ENCODE results near the gene A4GNT. TPM values are rescaled to one million over a fixed set of nuclear protein-coding genes. Genes with fewer than 3 reads are reported as not detected.

Gene A4GNT
- total RNA-seq, 1 donor from 2014 or later: not detected

DNA sequence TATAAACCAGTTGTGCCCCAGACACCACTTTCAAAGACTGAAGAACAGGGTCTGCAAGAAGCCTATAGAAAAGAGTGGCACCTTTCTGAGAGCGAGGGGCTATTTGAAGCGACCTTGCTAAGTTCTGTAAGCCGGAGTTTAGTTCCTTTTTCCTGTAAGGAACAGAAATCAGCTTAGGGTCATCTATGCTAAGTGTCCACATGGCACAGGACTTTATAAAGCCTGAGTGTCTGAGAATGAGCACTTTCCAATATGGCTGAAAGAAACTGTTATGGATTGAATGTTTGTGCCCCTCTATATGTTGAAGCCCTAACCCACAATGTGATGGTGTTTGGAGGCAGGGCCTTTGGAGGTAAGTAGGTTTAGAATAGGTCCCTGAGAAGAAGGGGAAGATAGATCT is 4.0 kb upstream of the A4GNT start:
- H3K36me3 Mint-ChIP-seq (ENCODE audit: low read depth): no peaks in the 10 kb centered on the region
- DNase-seq (ENCODE audit: low spot score): no peak
- no peaks in the 10 kb centered on the region for H3K9me3 Mint-ChIP-seq
- H3K27me3 Mint-ChIP-seq (ENCODE audit: low read depth): peaks cover 29% of the 10 kb centered on the region
- H3K4me3 Mint-ChIP-seq (ENCODE audit: low read depth): no peak overlapping the region
- intact Hi-C loops (cut with micrococcal nuclease): no loop called here
- peaks cover 5% of the 10 kb centered on the region for H3K4me1 Mint-ChIP-seq (ENCODE audit: low read depth)
- no peak overlapping the region for H3K27ac Mint-ChIP-seq

DNA sequence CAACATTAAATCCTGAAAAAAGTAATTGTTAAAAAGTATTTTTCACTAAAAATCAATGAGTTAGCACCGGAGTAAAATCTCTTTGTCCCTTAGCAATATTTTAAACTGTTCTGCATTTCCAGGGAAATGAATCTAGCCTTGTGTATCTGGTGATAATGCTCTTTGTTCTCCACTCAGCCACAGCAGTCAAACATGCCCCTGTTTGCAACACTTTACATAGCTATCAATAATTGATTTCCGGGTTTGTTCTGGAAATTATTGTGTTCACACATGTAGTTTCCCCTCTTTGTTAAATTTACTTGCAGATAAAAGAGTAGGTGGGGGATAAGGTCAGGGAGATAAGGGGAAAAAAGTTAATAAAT is 3.6 kb upstream of the A4GNT start:
- Mint-ChIP-seq H3K27me3 (ENCODE audit: low read depth) (peaks cover 28% of the 10 kb centered on the region), H3K4me1 (ENCODE audit: low read depth) (peaks cover 1% of the 10 kb centered on the region), H3K4me3 (ENCODE audit: low read depth) (no peak overlapping the region)

DNA sequence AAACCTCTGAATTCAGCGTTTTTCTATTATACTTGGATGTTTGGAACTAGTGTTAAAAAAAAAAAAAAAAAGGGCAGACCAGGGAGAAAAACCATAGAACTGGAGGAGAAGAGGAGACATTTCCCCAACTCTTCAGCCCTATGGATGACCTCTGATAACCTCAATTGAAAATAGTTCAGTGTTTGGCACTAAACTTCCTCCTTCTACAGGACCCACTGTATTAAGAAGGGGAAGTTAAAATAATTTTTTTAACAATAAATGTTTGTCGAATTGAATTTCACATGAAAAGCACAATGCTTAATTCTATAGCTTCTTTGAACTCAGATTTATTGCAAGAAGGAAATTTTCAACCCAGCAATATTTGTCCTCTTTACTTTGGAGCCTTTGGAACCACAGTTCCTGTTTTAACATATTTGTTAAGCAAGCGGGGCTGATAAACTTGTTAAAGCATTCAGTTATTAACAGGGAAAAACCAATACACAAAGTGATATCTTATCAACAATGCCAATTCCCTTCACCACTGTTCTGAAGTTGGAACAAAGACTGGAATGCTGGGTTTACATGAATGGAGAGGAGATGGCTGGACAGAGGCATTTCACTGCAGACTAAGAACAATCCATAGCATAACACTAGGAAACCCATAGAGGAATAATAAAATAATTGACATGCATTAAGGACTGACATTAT is 3.1 kb upstream of the A4GNT start:
- no peaks in the 10 kb centered on the region for H3K36me3 Mint-ChIP-seq (ENCODE audit: low read depth)
- intact Hi-C loops (cut with micrococcal nuclease): no loop called here
- H3K27me3 Mint-ChIP-seq (ENCODE audit: low read depth): peaks cover 29% of the 10 kb centered on the region
- no peak for DNase-seq (ENCODE audit: low spot score)
- H3K4me3 Mint-ChIP-seq (ENCODE audit: low read depth): no peak overlapping the region
- H3K27ac Mint-ChIP-seq: no peak overlapping the region
- no peaks in the 10 kb centered on the region for H3K4me1 Mint-ChIP-seq (ENCODE audit: low read depth)
- no peaks in the 10 kb centered on the region for H3K9me3 Mint-ChIP-seq

More for the DNA sequence above, 3.6 kb upstream of the A4GNT start:
- intact Hi-C loops (cut with micrococcal nuclease): no loop called here
- no peak for DNase-seq (ENCODE audit: low spot score)
- Mint-ChIP-seq H3K27ac (no peak overlapping the region), H3K36me3 (ENCODE audit: low read depth) (no peaks in the 10 kb centered on the region), H3K9me3 (no peaks in the 10 kb centered on the region)

DNA sequence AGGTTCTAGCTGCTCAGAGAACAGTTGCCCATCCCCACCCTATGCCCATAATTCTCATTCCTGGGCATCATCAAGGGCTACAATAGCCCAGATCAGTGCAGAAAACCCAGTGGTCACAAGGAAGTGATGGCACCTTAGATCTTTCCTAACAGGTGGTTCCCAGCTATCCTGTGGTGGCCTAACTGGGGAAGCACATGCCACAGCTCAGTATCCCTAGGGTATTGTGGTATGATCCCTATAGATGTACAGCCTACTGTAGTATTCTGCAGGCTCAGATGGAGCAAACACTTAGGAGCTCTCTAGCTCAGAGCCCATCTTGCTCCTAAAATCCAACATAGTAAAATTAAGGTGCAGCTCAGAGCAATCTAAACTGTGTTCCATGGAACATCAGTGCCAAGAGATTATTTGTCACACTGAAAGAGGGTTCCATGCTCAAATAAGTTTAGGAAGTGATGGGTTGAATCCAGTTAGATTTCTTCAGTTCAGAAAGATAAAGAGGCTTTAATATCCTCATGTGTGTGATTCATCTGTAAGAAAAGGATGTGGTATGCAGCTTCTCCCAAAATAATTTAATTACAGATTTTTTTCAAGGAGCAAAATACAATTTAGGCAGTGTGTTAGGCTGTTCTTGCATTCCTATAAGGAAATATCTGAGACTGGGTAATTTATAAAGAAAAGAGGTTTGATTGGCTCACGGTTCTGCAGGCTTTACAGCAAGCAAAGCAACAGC is 4.4 kb downstream of the A4GNT start:
- no peak for DNase-seq (ENCODE audit: low spot score)
- Mint-ChIP-seq H3K36me3 (ENCODE audit: low read depth) (no peaks in the 10 kb centered on the region), H3K27me3 (ENCODE audit: low read depth) (peaks cover 13% of the 10 kb centered on the region), H3K4me1 (ENCODE audit: low read depth) (no peaks in the 10 kb centered on the region), H3K9me3 (no peaks in the 10 kb centered on the region), H3K4me3 (ENCODE audit: low read depth) (no peak overlapping the region), H3K27ac (no peak overlapping the region)
- intact Hi-C loops (cut with micrococcal nuclease): no loop called here

DNA sequence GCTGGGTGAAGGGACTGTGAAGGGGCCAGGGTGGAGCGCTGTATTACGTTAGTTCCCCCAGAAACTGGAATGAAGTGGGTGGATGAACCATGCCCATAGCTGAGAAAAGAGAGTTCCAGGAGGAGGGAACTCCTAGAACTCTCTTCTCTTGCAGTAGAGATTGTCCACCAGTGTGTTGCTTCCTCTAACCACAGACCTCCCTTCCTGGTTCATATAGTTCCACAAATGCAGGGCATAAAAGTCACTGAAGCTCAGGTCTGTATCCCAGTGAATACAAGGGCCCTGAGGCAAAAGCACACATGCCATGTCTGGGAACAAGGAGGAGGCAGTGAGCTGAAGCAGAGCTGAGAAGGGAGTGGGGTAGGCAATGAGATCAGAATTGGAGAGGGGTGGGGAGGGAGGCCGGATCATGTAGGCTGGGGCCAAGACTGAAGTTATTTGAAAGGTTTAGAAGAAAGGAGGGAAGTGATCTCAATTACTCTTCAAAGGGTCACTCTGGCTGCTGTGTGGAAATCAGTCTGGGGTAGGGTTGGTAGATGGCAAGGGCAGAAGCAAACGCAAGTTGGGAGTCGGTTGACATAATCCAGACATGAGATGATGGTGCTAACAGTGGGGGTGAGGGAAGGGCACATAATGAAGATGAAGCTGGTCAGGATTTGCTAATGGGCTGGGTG is 6.5 kb downstream of the A4GNT start:
- no peaks in the 10 kb centered on the region for H3K4me1 Mint-ChIP-seq (ENCODE audit: low read depth)
- peaks cover 10% of the 10 kb centered on the region for H3K27me3 Mint-ChIP-seq (ENCODE audit: low read depth)
- H3K36me3 Mint-ChIP-seq (ENCODE audit: low read depth): no peaks in the 10 kb centered on the region
- intact Hi-C loops (cut with micrococcal nuclease): no loop called here
- DNase-seq (ENCODE audit: low spot score): no peak
- H3K9me3 Mint-ChIP-seq: no peaks in the 10 kb centered on the region
- H3K4me3 Mint-ChIP-seq (ENCODE audit: low read depth): no peak overlapping the region
- no peak overlapping the region for H3K27ac Mint-ChIP-seq

DNA sequence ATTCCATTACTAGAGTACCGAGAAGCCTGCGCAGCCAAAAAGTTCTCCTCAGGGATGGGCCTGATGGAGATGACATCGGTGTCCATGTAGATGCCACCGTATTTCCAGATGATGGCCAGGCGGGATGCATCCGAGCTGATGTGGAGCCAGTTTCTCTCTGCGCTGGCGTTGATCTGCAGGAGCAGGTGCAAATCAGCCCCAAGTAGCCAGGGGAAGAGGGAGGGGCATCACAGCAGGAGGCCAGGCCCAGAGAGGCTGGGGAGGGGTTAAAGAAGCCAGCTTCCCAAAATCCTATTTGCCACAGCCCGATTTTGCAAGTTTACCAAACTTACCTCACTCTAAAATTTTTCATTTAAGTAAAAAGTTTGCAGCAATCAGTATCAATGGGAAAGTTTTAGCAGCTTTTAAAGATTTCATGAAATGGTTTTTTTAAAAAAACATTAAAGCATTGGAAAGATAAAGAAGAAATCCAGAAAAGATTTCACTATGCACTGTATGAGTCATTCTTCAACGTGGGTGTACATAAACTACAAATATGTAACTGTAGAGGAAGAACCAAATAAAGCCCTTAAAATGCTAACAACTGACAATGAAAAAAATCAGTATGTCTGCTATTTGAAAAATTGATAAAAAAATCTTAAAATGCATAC is 7.4 kb downstream of the A4GNT start:
- no peak for DNase-seq (ENCODE audit: low spot score)
- intact Hi-C loops (cut with micrococcal nuclease): no loop called here
- H3K4me1 Mint-ChIP-seq (ENCODE audit: low read depth): no peaks in the 10 kb centered on the region
- peaks cover 9% of the 10 kb centered on the region for H3K27me3 Mint-ChIP-seq (ENCODE audit: low read depth)
- H3K36me3 Mint-ChIP-seq (ENCODE audit: low read depth): no peaks in the 10 kb centered on the region
- H3K27ac Mint-ChIP-seq: no peak overlapping the region
- no peak overlapping the region for H3K4me3 Mint-ChIP-seq (ENCODE audit: low read depth)
- H3K9me3 Mint-ChIP-seq: no peaks in the 10 kb centered on the region

DNA sequence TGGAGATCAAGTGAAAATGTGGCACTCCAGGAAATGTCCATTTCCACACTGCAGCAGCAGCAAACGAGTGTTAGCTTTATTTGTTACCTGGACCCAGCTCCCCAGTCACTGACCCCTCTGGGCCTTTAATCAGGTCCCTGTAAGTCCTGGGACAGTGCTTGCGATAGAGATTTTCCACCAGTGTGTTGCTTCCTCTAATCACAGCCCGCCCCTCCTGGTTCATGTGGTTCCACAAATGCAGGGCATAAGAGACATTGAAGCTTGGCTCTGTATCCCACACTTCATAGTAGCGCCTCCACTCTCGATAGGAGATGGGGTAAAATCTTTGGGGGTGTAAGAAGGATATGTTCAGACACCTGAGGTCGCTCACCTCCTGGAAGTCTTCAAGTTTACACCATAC is 8.0 kb downstream of the A4GNT start:
- H3K9me3 Mint-ChIP-seq: no peaks in the 10 kb centered on the region
- H3K27ac Mint-ChIP-seq: no peak overlapping the region
- no peaks in the 10 kb centered on the region for H3K4me1 Mint-ChIP-seq (ENCODE audit: low read depth)
- peaks cover 9% of the 10 kb centered on the region for H3K27me3 Mint-ChIP-seq (ENCODE audit: low read depth)
- no peak overlapping the region for H3K4me3 Mint-ChIP-seq (ENCODE audit: low read depth)
- no peaks in the 10 kb centered on the region for H3K36me3 Mint-ChIP-seq (ENCODE audit: low read depth)
- intact Hi-C loops (cut with micrococcal nuclease): no loop called here
- no peak for DNase-seq (ENCODE audit: low spot score)

DNA sequence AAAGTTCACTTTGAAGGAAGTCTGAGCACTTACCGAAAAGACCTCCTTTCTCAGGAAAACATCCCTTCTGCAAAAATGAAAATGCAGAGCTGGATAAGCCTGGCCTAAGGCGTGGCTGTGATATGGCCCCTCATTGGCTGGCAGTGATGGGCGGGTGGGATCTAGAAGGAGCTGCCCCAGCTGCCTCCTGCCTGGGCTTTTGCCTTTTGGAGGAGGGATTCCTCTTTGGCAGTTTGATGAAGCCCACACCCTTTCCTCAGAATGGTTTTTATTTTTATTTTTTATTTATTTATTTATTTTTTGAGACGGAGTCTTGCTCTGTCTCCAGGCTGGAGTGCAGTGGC is 12.8 kb downstream of the A4GNT start:
- intact Hi-C loops (cut with micrococcal nuclease): loop anchor here (1.0 to 5.0 kb wide), 2 partner anchors 37 to 51 kb away; no protein-coding TSS in a partner anchor
- no peaks in the 10 kb centered on the region for H3K9me3 Mint-ChIP-seq
- H3K4me3 Mint-ChIP-seq (ENCODE audit: low read depth): no peak overlapping the region
- no peaks in the 10 kb centered on the region for H3K36me3 Mint-ChIP-seq (ENCODE audit: low read depth)
- peaks cover 28% of the 10 kb centered on the region for H3K27me3 Mint-ChIP-seq (ENCODE audit: low read depth)
- peaks cover 5% of the 10 kb centered on the region for H3K4me1 Mint-ChIP-seq (ENCODE audit: low read depth)
- H3K27ac Mint-ChIP-seq: no peak overlapping the region
- DNase-seq (ENCODE audit: low spot score): no peak

DNA sequence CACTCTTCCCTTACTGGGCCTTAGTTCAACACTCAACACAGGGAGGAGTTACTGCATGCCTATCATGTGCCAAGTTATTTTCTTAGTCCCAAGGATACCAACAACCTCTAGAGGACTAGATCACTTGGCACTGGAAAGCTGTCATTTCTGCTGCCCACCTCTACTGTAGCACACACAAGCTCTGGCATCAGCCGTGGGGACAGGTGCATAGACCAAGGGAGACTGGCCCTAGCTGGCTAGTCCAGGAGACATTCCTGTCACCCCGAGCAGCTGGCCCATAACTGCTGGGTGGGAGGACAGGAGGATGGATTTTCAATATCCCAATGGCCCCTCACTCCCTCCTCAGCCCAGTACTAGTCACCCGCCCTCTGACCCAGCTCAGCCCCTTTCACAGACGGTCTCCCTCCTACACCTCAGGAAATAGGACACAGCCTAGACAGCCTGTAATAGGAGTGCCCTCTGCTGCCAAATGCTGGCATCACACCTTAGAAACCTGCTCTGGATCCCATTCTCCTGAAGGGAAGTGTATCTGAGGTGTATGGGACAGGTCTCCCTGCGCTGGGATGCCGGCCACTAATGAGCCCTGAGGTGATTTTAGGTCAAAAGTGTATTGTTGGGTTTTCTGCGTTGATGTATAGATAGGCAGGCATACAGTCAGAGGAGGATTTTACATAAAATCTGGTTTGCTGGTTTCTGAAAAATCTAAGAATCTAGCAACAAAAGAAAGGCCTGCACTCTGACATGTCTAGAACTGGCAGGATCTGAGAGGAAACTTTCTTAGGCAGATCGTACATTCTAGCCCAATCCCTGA is 13.4 kb downstream of the A4GNT start:
- peak; percentile 36 for DNase-seq (ENCODE audit: low spot score)
- H3K9me3 Mint-ChIP-seq: no peaks in the 10 kb centered on the region
- no peak overlapping the region for H3K4me3 Mint-ChIP-seq (ENCODE audit: low read depth)
- peaks cover 30% of the 10 kb centered on the region for H3K27me3 Mint-ChIP-seq (ENCODE audit: low read depth)
- H3K4me1 Mint-ChIP-seq (ENCODE audit: low read depth): peaks cover 5% of the 10 kb centered on the region
- no peak overlapping the region for H3K27ac Mint-ChIP-seq
- intact Hi-C loops (cut with micrococcal nuclease): loop anchor here (1.0 to 5.0 kb wide), 2 partner anchors 37 to 51 kb away; no protein-coding TSS in a partner anchor
- no peaks in the 10 kb centered on the region for H3K36me3 Mint-ChIP-seq (ENCODE audit: low read depth)

DNA sequence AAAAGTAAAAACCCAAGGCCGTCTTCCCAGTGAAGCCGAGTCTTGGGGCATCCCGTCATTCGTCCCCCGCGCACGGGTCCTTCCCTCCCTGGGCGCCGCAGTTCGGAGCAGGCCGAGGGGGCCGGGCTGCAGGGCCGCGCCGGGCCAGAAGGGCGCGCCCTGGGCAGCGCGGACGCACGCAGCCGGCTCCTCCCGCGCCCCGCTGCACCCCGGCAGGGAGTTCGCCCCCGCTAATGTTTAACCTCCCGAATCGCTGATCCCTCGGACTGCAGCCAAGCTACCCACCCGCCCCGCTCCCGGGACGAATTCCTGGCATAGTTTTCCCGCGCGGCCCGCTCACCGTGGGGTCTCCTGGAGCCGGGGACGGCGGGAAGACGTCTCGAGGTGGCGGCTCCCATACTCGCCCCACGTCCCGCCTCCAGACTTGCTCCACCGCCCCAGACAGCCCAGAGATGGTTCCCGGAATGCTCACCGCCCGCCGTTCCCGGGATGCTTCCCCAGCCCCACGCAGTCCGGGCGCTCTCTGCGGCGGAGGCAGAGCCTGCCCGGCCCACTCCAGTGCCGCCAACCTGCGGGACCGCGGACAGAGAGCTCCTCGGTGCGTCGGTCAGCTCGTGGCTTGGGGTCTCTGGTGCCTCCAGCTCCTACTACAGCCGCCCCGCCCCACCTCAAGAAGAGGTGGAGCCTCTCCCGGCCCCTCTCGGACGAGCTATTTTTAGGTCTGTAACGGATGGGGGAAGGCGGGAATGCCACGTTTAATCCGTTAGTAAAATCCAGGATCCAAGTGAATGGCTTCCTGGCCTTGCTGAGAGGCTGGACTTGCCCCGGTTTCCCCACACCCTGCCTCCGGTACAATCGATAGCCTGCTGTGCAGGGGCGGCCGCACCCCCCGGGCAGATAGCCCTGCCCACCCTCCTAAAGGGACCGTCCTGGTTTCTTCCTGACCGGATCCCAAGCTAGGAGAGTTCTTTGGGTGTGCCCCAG is 16.9 kb downstream of the A4GNT start, which contains the start of gene DZIP1L:
Gene DZIP1L, minus strand, starts transcription at position 621 of the 984 bp plus-strand sequence. CDS start 11,637 bp downstream, outside the sequence.
- Mint-ChIP-seq H3K27me3 (ENCODE audit: low read depth) (peaks cover 39% of the 10 kb centered on the region), H3K27ac (no peak within 1 kb of the TSS), H3K4me3 (ENCODE audit: low read depth) (peak within 1 kb of the TSS; percentile 75), H3K9me3 (no peaks in the 10 kb centered on the region), H3K36me3 (ENCODE audit: low read depth) (no peaks in the 10 kb centered on the region), H3K4me1 (ENCODE audit: low read depth) (peaks cover 5% of the 10 kb centered on the region)
- peak; percentile 11 for DNase-seq (ENCODE audit: low spot score)
- intact Hi-C loops (cut with micrococcal nuclease): loop anchor here (5.0 kb wide), 1 partner anchor 33 kb away; no protein-coding TSS in a partner anchor

DNA sequence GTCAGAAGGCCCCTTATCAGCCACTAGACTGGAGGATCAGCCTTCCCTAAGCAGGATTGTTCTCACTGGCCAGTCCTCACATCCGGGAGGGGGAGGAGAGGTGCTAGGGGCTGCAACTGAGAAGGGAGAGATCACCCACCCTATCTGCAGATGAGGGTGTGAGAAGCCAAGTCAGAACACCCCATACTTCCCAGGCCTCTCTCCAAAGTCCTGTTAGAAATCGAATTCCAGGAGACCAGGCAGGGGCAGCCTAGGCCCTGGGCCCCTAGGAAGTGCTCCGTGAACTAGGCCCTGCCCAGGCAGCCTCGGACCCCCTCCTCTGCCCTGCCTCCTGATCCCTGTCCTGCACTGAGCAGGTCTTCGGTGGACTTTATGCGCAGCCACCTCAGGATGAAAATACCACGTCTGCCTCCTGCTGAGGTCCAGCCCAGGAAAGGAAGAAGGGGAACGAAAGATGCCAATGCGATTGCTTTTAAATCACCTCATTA is 17.7 kb downstream of the A4GNT start:
- DNase-seq (ENCODE audit: low spot score): no peak
- Mint-ChIP-seq H3K4me3 (ENCODE audit: low read depth) (peak overlapping the region; percentile 73), H3K9me3 (no peaks in the 10 kb centered on the region), H3K4me1 (ENCODE audit: low read depth) (peaks cover 5% of the 10 kb centered on the region), H3K27me3 (ENCODE audit: low read depth) (peaks cover 43% of the 10 kb centered on the region), H3K27ac (no peak overlapping the region), H3K36me3 (ENCODE audit: low read depth) (no peaks in the 10 kb centered on the region)
- intact Hi-C loops (cut with micrococcal nuclease): no loop called here
